Measurements from ENCODE around the gene EDN1. TPM values are rescaled to one million over a fixed set of nuclear protein-coding genes. Genes with fewer than 3 reads are reported as not detected.

EDN1 gene
- total RNA-seq, 3 donors from 2014 or later (not counting 1 experiment from before 2014, with no cell fraction given) = 0.63 to 1.5 (median 0.71) TPM

- no peaks in the 10 kb centered on the region for H3K36me3 ChIP-seq (ENCODE audit: control insufficient read depth, insufficient read depth, low read length)
- H3K4me1 Mint-ChIP-seq = peaks cover 12% of the 10 kb centered on the region in 2 donors
- peaks cover 0 to 12% of the 10 kb centered on the region in 2 donors for H3K9me3 Mint-ChIP-seq
- no peak overlapping the region for H3K27ac ChIP-seq (ENCODE audit: low read length)
- H3K27me3 Mint-ChIP-seq (ENCODE audit: low read depth in 2 of 2) = peaks cover 5 to 15% of the 10 kb centered on the region in 2 donors
- no peak for TF ChIP-seq CTCF (IDR thresholded peaks at IDR 0.05)
- WGBS (ENCODE audit: insufficient coverage) = 75% methylated on average over 2 of the region's 2 CpGs
- ATAC-seq (no peak), DNase-seq (no peak)
- no peaks in the 10 kb centered on the region for H3K4me1 ChIP-seq (ENCODE audit: control insufficient read depth, insufficient read depth, low read length)
- H3K27me3 ChIP-seq (ENCODE audit: control insufficient read depth, insufficient read depth, low read length) = no peaks in the 10 kb centered on the region
- H3K27ac Mint-ChIP-seq = no peak overlapping the region
- H3K4me3 ChIP-seq (ENCODE audit: low read length) = no peak overlapping the region
- intact Hi-C loops (cut with micrococcal nuclease) = no loop called here
- H3K9me3 ChIP-seq (ENCODE audit: control insufficient read depth, insufficient read depth, low read length) = no peaks in the 10 kb centered on the region
- peaks cover 9% of the 10 kb centered on the region for H3K36me3 Mint-ChIP-seq
- no peak overlapping the region for H3K4me3 Mint-ChIP-seq
Observed at GRCh38 chr6:12275107-12275506, 15.1 kb upstream of the EDN1 start.

- H3K27me3 Mint-ChIP-seq (ENCODE audit: low read depth in 2 of 2) = peaks cover 9 to 17% of the 10 kb centered on the region in 2 donors
- H3K4me3 ChIP-seq (ENCODE audit: low read length) = no peak overlapping the region
- no peaks in the 10 kb centered on the region for H3K27me3 ChIP-seq (ENCODE audit: control insufficient read depth, insufficient read depth, low read length)
- peaks cover 5% of the 10 kb centered on the region for H3K36me3 Mint-ChIP-seq
- 100% methylated on average over 1 of the region's 1 CpG for WGBS (ENCODE audit: insufficient coverage)
- no peak overlapping the region for H3K4me3 Mint-ChIP-seq
- peaks cover 0 to 3% of the 10 kb centered on the region in 2 donors for H3K9me3 Mint-ChIP-seq
- ATAC-seq = no peak
- H3K27ac Mint-ChIP-seq = no peak overlapping the region
- no peak for DNase-seq
- peaks cover 0 to 4% of the 10 kb centered on the region in 2 donors for H3K4me1 Mint-ChIP-seq
- no peak overlapping the region for H3K27ac ChIP-seq (ENCODE audit: low read length)
- H3K36me3 ChIP-seq (ENCODE audit: control insufficient read depth, insufficient read depth, low read length) = no peaks in the 10 kb centered on the region
- intact Hi-C loops (cut with micrococcal nuclease) = no loop called here
- no peak for TF ChIP-seq CTCF (IDR thresholded peaks at IDR 0.05)
- no peaks in the 10 kb centered on the region for H3K4me1 ChIP-seq (ENCODE audit: control insufficient read depth, insufficient read depth, low read length)
- H3K9me3 ChIP-seq (ENCODE audit: control insufficient read depth, insufficient read depth, low read length) = no peaks in the 10 kb centered on the region
Observed at GRCh38 chr6:12276930-12277315, 13.2 kb upstream of the EDN1 start.

- ATAC-seq (no peak), DNase-seq (no peak)
- Mint-ChIP-seq H3K36me3 (peaks cover under 1% of the 10 kb centered on the region), H3K4me3 (no peak overlapping the region), H3K4me1 (peaks cover 0 to 4% of the 10 kb centered on the region in 2 donors), H3K27ac (no peak overlapping the region), H3K27me3 (ENCODE audit: low read depth in 2 of 2) (peaks cover 7 to 22% of the 10 kb centered on the region in 2 donors), H3K9me3 (no peaks in the 10 kb centered on the region)
- intact Hi-C loops (cut with micrococcal nuclease) = no loop called here
- WGBS (ENCODE audit: insufficient coverage) = 87% methylated on average over 8 of the region's 9 CpGs
- Histone ChIP-seq H3K36me3 (ENCODE audit: control insufficient read depth, insufficient read depth, low read length) (no peaks in the 10 kb centered on the region), H3K27me3 (ENCODE audit: control insufficient read depth, insufficient read depth, low read length) (no peaks in the 10 kb centered on the region), H3K4me3 (ENCODE audit: low read length) (no peak overlapping the region), H3K9me3 (ENCODE audit: control insufficient read depth, insufficient read depth, low read length) (no peaks in the 10 kb centered on the region), H3K27ac (ENCODE audit: low read length) (no peak overlapping the region), H3K4me1 (ENCODE audit: control insufficient read depth, insufficient read depth, low read length) (no peaks in the 10 kb centered on the region)
- no peak for TF ChIP-seq CTCF (IDR thresholded peaks at IDR 0.05)
Observed at GRCh38 chr6:12277386-12277785, 12.8 kb upstream of the EDN1 start.

GRCh38 chr6:12278915-12279314 is 11.2 kb upstream of the EDN1 start:
- no peaks in the 10 kb centered on the region for H3K9me3 Mint-ChIP-seq
- no peak overlapping the region for H3K27ac Mint-ChIP-seq
- intact Hi-C loops (cut with micrococcal nuclease) = no loop called here
- no peaks in the 10 kb centered on the region for H3K36me3 Mint-ChIP-seq
- H3K36me3 ChIP-seq (ENCODE audit: control insufficient read depth, insufficient read depth, low read length) = no peaks in the 10 kb centered on the region
- no peak overlapping the region for H3K27ac ChIP-seq (ENCODE audit: low read length)
- TF ChIP-seq CTCF (IDR thresholded peaks at IDR 0.05) = no peak
- ATAC-seq (no peak), DNase-seq (no peak)
- no peak overlapping the region for H3K4me3 Mint-ChIP-seq
- peaks cover 3% of the 10 kb centered on the region for H3K27me3 ChIP-seq (ENCODE audit: control insufficient read depth, insufficient read depth, low read length)
- H3K9me3 ChIP-seq (ENCODE audit: control insufficient read depth, insufficient read depth, low read length) = no peaks in the 10 kb centered on the region
- peaks cover 13 to 33% of the 10 kb centered on the region in 2 donors for H3K27me3 Mint-ChIP-seq (ENCODE audit: low read depth in 2 of 2)
- no peak overlapping the region for H3K4me3 ChIP-seq (ENCODE audit: low read length)
- no peaks in the 10 kb centered on the region for H3K4me1 ChIP-seq (ENCODE audit: control insufficient read depth, insufficient read depth, low read length)
- H3K4me1 Mint-ChIP-seq = peaks cover 0 to 4% of the 10 kb centered on the region in 2 donors

All from natural killer cell (primary cell).